ENCODE measurements around the gene SLC36A4. TPM values are rescaled to one million over a fixed set of nuclear protein-coding genes. Genes with fewer than 3 reads are reported as not detected.

The SLC36A4 gene
- 13.0 to 18.1 TPM (median 16.5 TPM) in 5 replicates for total RNA-seq (2022; extraction: Qiagen RNA extraction)

GRCh38 chr11:93197380-93198214 is at the start of gene SLC36A4:
TSS of gene SLC36A4 (minus strand) at chr11:93197991. CDS start at chr11:93197832, 159 bp downstream.

Other genes starting within 250 kb of the SLC36A4 start
- gene MTNR1B, start 228.3 kb downstream of the SLC36A4 start, total RNA-seq (2022; extraction: Qiagen RNA extraction) = not detected in 5 replicates
- gene DEUP1, start 132.8 kb upstream of the SLC36A4 start, total RNA-seq (2022; extraction: Qiagen RNA extraction) = 0.05 TPM in 1 of 5 replicates, not detected in the others